Renal cortex interstitium (tissue), 3 donors: Measurements from ENCODE around the gene AK9. TPM values are rescaled to one million over a fixed set of nuclear protein-coding genes. Genes with fewer than 3 reads are reported as not detected.

Source experiments
- polyA plus RNA-seq, 3 donors: library from polyadenylated mRNA; unstranded; fragments of 120-200 nt; gene quantifications; one replicate each; pipeline ENCODE4 v1.2.1, GENCODE V29; 2013; ENCODE audit not compliant: insufficient read length in 3 of 3

The AK9 gene
- polyA plus RNA-seq, 3 donors = 11.1 to 16.0 (median 13.4) TPM

Other genes with a start within 250 kb of the AK9 start
- 10 to 100 TPM; 23.2 to 32.8 (median 29.2) TPM for gene MICAL1, start 235.4 kb downstream of the AK9 start, polyA plus RNA-seq
- 10 to 100 TPM; 13.2 to 16.1 (median 15.1) TPM for gene ZBTB24, start 208.0 kb downstream of the AK9 start, polyA plus RNA-seq
- 10 to 100 TPM; 23.6 to 25.6 (median 25.1) TPM for gene FIG4, start 94 bp upstream of the AK9 start, polyA plus RNA-seq